Stromal cell of bone marrow (primary cell): Measurements from ENCODE around the gene KCNMB2.

Experiments
- DNase-seq: peaks from one replicate; pipeline ENCODE4 v3.0.0-alpha.2; 2012; ENCODE audit warnings: low read depth

Gene KCNMB2

DNA sequence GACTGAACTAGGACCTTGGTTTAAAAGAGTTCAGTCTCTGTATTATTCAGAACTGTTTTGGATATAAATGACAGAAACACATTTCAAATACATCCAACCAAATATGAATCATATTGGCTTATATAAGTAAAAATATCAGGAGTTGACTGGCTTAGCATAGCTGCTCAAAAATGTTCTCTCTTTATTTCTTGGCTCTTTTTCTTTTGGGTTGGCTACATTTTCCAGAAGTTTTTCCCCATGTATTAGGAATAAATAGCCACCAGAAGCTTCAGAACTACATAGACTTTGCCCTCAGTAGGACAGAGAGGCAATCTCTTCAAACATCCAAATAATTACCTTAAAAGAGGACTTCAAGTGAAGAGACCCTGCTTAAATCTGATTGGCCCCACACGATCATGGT, 32.7 kb downstream of the KCNMB2 start:
- DNase-seq, result no peak

DNA sequence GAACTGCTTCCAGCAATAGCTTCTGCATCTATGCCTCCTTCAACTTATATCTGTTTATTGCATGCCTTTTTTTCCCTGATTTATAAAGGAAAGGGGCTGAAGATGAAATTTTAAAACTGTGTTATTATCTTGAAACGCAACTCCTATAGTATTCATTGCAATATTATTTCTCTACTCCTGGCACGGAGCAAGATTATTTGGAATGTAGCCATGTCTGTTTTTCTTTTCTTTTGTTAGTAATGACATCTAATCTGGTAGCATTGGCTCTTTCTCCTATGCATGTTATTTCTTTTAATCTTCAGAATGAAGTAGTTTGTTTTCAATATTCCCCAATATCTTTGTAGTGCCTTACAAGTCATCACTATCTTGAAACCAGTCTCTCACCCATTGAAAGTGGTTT, 33.6 kb downstream of the KCNMB2 start:
- DNase-seq, result no peak

DNA sequence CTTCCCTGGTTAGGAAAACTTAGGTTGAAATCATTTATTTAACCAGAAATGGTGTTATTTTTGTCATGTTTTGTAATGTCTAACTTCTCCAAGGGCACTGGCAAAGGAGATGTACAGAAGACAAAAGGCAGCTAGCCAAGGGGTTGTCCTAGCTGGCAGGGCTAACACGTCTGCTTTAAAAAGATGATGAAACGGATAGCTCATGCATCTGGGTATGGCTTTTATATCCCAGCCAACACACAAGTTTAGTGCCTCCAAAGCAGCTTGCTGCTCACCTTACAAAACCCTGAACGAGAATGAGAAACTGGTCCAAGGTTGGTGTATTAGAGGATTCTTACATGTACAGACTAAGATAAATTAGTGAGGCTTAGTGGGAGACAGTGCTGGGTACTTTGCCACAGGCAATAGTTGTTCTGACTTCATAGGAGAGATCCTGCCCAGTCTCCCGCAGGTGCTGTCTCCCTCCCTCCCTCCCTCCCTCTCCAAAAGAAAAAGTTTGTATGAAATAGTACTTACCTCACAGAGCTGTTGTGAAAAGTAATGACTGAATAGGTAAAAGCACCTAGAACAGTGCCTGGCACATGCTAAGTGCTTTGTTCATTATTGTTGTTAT, 47.8 kb downstream of the KCNMB2 start:
- no peak for DNase-seq

DNA sequence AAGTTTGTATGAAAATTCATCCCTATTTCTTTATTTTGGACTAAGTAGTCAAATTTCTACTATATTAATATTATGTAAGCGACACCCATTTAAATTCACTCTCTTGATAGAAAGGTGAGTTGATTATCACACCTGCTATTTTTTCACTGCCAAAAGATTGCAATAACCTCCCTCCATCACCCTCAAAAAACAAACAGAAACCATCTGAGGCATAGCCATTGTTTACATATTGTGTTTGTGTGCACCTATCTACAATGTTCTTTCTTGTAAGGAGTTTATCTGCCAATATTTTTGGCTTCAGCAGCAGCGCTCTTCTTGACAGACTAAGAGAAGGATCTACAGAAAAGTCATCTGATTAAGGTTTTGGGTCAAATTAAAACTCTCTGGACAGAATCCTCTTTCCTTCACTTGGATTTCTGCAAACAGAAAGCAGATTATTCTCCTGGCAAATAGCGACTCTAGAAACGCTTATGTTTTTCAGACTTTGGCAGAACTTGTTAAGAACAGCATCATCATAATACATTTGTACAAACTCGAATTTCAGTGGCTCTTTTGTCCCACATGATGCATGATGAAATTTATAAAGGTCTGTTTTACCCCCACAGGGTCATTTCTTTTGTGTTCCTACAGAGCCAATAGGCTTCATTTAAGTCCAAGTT, 48.6 kb downstream of the KCNMB2 start:
- no peak for DNase-seq

DNA sequence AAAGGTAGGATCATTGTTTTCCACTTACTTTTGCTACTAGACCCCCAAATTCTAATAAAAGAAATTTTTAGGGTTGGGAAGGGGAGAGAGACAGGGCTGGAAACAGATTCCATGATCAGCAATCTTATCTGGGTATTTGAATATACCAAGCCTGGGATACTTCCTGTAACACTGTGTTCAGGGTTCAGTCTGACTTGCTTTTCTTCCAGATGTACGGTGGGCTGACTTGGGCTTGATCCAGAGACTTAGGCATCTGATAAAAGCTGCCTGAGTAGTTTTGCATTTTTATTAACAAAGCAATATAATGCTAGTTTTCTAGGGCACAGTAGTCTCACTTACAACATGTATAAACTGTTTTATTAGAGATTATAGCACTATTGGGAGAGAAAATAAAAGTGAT, 49.2 kb downstream of the KCNMB2 start:
- no peak for DNase-seq

DNA sequence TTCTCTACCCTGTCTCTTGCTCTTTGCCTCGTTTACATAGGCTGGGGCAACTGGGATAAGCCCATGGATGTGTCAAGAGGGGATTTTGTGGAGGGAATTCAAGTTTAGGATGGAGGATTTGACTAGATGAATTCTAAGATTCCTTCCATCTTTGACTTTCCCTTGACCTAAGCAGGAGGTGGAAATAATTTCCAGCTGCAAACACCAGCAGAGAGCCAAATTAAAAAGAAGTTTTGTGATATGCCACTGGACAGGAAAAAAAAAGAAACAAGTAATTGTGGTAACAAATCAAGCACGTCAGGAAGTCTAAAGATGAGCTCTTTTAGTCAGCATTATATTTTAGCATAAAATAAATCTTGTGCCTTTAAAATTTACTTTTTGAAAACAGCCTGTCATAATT, 49.8 kb downstream of the KCNMB2 start:
- no peak for DNase-seq

DNA sequence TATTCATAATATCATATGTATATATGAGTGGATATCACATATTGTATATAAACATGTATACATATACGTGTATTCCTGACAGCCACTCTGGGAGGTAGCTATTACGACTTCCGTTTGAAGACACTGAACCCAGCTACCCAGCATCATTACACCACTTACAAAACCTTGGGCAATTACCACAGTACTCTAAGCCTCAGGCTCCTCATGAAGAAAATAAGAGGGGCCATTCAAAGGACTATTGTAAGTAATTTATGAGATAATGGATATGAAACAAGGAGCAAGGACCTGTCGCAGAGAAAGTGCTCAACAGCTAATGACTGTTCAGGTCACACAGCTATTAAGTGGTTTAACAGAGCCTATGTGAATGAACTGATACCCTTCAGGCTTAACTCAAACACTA, 52.4 kb downstream of the KCNMB2 start:
- no peak for DNase-seq

DNA sequence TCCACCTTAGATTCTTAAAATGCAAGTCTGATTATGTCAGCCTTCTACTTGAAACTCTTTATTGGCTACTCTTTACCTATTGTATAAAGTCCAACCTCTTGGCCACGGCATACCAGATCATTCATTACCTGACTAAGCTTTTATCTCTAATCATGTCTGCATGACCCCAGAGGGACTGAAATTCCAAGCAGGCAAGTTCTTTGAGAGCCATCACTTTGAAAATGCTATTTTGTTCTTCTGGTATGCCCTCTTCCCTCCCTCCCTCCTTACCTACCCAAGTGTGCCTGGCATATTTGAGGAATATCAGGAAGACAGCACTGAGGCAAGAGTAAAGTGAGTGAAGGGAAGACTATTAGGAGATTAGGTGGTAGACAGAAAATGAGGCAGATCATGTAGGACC, 57.5 kb downstream of the KCNMB2 start:
- DNase-seq, result no peak

DNA sequence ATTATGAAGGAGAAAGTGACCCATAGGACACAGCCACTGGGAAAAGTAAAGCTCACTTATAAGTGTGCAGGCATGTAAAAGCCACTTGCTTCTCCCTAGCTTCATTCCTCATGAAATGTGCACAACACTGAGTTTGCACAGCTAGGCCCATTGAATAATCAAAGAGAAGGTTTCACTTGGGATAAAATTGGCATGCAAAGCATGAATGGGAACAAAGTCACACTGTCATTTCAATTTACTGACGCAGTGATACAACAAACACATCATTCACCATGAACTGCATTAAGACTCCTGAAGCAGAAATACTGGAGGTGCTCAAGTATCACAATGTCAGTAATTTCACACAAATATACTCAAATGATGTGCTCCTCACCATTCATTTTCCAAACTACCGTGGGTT, 61.1 kb downstream of the KCNMB2 start:
- no peak for DNase-seq

DNA sequence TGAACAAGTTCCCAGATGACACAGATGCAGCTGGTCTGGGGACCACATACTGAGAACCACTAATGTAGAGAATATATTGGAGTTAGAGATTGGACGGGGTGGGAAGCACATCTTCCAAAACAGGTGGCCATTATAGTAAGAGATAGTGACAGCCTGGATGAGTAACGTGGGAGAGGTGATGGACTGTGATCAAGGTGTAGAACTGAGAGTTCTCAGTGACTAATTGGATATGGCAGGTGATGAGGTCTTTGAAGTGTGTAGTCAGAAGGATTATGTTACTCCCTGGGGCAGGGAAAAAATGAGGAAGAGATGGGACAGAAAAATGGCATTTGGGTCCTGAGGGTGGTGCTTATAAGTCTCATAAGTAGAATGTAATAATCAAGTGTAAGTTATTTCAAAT, 66.6 kb downstream of the KCNMB2 start:
- no peak for DNase-seq

DNA sequence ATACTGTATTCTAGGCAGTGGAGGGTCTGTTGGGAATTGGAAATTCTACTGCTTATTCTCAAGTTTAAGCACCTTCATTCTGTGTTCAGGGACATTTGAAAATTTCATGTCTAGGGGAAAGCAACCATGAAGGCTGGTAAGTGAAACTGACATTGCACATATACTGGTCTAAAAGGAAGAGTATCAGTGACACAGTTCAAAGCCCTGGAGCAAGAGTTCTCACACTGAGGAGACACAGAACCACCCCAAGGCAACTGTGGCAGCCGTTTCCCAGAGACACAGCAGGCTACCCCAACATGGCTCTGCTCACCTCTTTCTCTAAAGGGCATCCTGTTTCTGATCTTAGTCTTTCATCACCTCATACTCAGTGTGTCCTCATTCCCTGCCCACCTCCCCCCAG, 67.5 kb downstream of the KCNMB2 start:
- no peak for DNase-seq

DNA sequence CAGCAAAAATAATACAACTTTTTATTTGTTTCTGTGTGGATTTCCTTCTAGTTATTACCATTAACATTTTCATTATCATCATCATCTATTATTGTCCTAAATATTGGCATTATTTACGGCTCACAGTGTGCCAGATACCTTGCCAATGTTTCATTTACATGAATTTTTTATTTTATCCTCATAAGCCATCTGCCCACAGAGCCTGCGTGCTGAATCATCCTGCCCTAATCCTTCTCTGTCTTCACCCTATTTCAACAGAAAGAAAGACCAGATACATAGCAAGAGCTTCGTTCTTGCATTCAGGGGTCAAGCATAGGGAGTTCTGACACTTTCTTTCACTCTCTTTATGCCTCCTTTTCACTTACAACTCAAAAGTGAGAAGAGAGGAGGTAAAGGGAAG, 82.0 kb downstream of the KCNMB2 start:
- DNase-seq, result peak; percentile 27

DNA sequence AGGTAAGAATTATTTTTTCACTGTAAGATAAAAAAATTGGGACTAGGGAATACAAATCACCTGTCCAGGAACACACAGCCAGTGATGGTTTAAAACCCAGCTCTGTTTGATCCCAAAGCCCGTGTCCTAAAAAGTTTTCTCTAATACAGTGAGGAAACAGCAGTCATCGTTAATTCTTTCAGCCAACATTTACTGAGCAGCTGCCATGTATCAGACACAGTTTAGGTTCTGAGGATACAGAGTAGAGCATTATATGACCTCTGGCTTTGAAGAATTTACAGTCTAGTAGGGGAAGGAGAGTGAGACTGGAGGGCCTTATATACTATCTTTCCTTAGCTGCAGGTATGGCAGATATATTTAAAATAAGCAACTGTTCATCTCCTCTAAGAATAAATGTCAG, 82.7 kb downstream of the KCNMB2 start:
- DNase-seq, result no peak

DNA sequence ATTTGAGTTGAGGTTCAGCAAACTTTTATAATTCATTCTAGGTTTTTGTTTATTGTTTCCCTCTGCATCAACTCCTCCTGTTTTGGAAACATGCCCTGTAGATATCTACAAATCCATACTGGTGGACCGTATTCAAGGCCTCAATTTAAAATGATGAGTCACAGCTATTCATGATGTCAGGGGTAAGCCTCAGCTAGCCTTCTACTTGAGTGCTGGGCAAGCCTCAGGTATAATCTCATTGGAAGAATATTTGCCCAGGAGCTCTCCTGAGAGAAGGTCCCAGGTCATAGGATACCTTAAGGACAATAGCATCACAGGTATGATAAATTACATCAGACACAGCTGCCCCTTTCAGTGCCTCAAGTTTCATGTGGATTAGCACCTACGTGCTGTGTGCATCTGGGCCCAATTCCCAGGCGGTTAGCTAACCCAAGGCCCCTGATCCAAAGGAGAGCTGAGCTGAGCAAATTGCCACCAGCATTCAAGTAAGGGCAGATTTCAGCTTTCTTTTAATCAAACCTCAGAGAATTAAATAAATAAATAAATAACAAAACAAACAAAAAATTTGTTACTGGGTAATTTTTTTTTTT, 87.5 kb downstream of the KCNMB2 start:
- no peak for DNase-seq

DNA sequence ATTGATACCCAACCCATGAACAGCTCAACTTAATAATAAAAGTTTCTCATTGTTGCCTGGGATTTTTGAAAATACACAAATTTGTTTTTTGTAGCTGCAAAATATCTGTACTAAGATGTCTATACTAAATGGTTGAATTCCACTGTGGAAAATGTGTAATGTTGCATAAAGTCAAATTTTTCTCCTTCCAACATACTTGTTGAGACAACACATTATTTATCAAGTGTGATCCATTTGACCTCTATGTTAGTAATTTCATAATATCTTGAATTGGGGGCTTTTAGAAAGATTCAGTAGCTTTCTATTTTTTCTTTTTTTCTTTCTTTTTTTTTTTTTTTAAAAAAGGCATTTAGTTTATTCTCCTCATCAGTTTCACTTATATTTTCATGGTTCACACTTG, 88.0 kb downstream of the KCNMB2 start:
- no peak for DNase-seq

DNA sequence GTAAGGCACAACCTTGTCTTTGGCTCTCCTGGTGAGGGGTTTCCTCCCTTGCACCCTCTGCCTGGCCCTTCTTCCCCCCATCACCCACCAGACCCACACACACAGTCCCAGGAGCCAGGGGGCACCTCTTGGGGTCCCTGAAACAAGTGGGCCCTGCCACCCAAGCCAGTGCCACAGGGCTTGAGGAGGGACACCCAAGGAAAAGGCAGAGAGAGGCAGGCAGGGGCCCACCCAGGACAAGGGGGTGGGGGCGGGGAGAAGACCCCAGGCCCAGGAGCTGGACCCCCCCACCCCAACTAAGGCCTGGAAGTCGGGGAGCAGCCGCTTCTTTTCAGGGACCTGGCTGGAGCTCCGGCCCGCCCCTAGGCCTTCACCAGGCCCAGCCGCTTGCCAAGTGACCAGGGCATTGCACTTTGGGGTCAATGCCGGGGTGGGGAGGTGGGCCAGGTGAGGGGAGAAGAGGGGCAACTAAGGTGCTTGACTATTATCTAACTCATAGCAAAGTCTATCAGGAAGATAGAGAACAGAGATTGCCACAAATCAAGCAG, 88.9 kb downstream of the KCNMB2 start:
- DNase-seq, result no peak

DNA sequence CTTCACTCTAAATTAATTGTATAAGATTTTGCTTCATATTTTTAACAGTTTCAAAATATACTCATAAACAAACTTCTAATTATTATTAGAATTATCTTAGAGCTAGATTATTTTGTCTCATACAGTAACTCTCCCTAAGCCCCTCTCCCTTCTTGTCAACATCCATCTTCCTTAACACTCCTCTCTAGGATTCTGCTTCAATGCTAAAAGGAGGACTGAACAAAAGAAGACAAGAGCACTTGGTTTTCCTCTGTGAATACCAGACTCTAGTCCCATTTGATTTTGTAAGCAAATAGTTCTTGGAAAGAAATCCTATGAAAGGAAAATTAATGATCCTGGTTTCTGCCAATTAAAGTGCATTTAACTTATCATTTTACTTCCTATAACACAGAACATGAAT, 91.8 kb downstream of the KCNMB2 start:
- DNase-seq, result no peak

DNA sequence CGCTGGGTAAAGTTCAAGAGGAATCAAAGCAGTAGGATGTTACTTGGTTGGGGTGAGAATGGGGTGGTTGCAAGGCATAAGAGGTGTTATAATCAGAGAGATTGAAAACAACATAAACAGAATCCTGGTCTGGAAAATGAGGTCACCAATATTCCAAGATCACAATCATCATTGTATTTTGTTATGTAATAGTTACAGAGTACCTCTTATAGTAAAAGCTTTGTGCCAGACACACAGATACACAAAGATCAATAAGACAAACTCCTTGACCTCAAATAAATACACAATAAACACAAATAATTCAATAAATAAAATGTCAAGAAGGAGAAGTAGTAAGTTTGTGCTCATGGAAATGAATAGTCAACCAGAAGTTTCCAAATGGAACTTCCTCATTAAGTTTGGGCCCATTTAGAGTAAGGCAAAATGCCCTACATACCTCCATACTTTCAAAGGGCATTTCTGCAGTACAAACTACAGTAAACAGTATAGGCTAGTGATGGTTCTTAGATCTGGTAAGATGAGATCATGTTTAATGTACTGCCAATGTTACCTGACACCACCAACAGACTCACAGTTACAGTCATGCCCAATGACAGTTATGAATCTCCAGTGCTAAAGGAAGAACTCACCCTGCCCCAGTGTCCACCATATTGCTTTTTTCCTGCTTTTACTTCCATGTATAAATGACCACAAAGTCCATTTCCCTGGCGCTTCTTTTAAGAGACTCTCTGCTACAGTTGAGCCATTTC, 93.4 kb downstream of the KCNMB2 start:
- DNase-seq, result no peak

DNA sequence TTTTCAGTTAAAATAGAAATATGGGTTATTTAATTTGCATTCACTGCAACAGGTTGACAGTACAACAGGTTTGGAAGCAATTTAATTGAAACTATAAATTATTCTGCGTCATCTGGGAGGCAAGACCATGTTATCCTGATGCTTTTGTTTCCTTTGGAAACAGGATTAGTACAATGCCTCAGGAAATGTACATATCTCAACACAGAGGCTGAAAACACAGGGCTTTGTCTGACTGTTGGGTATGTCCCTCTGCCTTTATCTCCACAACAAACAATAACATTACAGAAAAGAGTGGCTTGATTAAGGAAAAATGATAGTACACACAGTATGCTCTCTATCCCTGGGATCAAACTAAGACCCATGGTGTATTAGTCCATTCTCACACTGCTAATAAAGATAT, 95.7 kb downstream of the KCNMB2 start:
- no peak for DNase-seq

DNA sequence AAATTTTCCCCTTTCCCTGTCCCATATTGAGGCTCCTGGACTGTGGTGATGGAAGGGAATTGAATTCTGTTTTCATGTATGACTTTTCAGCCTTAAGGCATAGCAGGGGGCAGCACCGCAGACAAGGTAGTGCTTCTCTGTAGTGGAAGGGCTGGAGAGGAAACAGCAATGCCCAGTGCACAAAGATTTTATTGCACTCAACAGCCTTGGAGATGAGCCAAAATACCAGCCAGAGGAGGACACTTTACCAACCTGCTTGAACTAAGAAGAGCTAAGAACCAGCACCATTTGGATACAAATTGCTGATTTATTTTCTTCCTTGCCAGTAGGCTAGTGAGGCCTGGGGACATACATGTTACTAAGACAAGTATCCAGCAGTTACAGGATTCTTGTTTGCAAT, 98.7 kb downstream of the KCNMB2 start:
- no peak for DNase-seq

DNA sequence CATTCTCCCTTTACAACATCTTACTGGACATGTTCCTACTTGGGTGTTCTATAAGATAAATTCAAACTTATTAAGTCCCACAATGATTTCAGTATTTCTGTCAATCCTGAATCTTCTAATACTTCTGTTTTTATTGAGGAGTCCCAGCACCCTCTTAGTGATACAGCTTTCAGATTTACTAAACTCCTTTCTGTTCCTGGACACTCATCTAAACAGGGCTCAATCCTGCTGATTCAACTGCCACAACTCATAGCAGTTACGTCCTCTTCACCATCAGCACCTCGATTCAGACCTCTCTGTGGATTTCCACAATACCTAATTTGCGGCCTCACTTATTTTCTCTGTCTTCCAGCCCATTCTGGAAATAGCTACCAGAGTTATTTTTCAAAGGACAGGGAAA, 101.6 kb downstream of the KCNMB2 start:
- no peak for DNase-seq

DNA sequence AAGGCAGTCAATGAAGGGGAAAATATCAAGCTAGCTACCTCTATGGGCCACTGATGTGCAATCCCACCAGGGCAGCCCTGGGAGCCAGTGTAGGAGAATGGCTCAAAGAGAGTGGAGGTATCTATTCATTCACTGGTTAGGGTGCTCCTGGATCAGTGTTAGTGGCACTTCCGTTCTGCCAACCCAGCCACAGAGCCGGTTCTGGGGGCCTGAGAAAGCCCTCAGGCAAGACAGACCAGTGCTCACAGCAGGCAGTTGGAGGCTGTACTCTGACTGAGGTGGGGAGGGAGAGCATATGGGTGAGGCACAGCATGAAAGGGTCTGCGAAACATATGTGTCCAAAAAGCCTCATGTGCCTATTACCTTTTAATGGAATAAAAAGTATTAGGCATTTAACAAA, 109.3 kb downstream of the KCNMB2 start:
- no peak for DNase-seq
